Psoas muscle (tissue), 8 donors: ENCODE measurements around the gene FKBP1A. TPM values are rescaled to one million over a fixed set of nuclear protein-coding genes. Genes with fewer than 3 reads are reported as not detected.
A peak's percentile ranks its signal among the peaks of the same experiment; 100 is the strongest.
"Not testable (repeated sequence)": the region's sequence is repeated elsewhere in the genome, so short reads cannot be mapped to it uniquely, and the experiment has no call there.

Experiments
- ATAC-seq, 4 donors: fragments of 200-7000 bp; cut with Tn5 transposase; one replicate each; pipeline ENCODE4 v1.9.1; 2020; ENCODE audit warnings: moderate library complexity in 3 of 4, mild to moderate bottlenecking in 2 of 4
- DNase-seq, 2 donors: peaks; one replicate each; pipeline ENCODE4 v3.0.0-alpha.2; 2020
- H3K27ac ChIP-seq: fragments of 200-600 bp; one replicate; pipeline ENCODE4 v1.8.0; 2022
- H3K27me3 ChIP-seq, 3 donors: fragments of 200-600 bp in 1 of 3; one replicate each; pipeline versions ENCODE4 v1.6.1 to v1.8.0; 2013 to 2022; ENCODE audit warnings: low read length in 2 of 3, mild to moderate bottlenecking in 2 of 3, moderate library complexity in 1 of 3; ENCODE audit not compliant: insufficient read depth in 3 of 3
- H3K36me3 ChIP-seq, 2 donors: fragments of 200-600 bp in 1 of 2; one replicate each; pipeline versions ENCODE4 v1.6.1 to v1.8.0; 2013 to 2022; ENCODE audit warnings: low read depth in 1 of 2, mild to moderate bottlenecking in 1 of 2, moderate library complexity in 1 of 2; ENCODE audit not compliant: insufficient read depth in 1 of 2
- H3K4me1 ChIP-seq: fragments of 200-600 bp; one replicate; pipeline ENCODE4 v1.8.0; 2022
- H3K4me3 ChIP-seq: fragments of 200-600 bp; one replicate; pipeline ENCODE4 v1.8.0; 2022; ENCODE audit warnings: mild to moderate bottlenecking
- H3K9me3 ChIP-seq: fragments of 200-600 bp; one replicate; pipeline ENCODE4 v1.8.0; 2022
- WGBS, 3 donors: extraction: QIAGEN DNeasy Blood & Tissue Kit; methylation state at CpG; one replicate each; pipeline versions ENCODE4 v1.1.6 to v1.1.7; 2013; 5-methylcytosine and 5-hydroxymethylcytosine counted together
- intact Hi-C, 2 donors: fragments of 100-400 bp; cut with DNase I; formaldehyde crosslinking; loops; one replicate each; pipeline versions ENCODE4 v1.11.0 to v1.14.2; 2022
- polyA plus RNA-seq, 3 donors: library from polyadenylated mRNA; stranded (reverse); fragments of 200-250 nt; gene quantifications; one replicate each; pipeline ENCODE4 v1.2.3, GENCODE V29; 2013
- total RNA-seq, 4 donors: library from RNA; stranded (reverse); fragmentation: NEBNext Ultra II Directional in 2 of 4; extraction: Animal tissue kit (Norgen Biotek cat#: 25700) in 2 of 4; gene quantifications; one replicate each; pipeline versions ENCODE4 v1.2.1 to v1.2.4, GENCODE V29; 2021 to 2023
- TF ChIP-seq, protein P1 (sequence below): fragments of 200-600 bp; IDR thresholded peaks from one replicate; pipeline ENCODE4 v1.8.0; 2022; ENCODE audit warnings: antibody characterized with exemption
- donor health status: healthy with polysubstance abuse.
- donor health status: DM: no; HTN: no; CAD: no; lungs with moderate emphysema.
- donor health status: Bipolar disorder and iron deficiency.
- donor health status: healthy.
- donor health status: DM: yes; HTN: yes; CAD: no.
- donor health status: DM: no; HTN: no; CAD: no.
- donor health status: DM: no; HTN: no; CAD: no.
- donor health status: DM: yes; HTN: yes; CAD: no.

The FKBP1A gene
- total and polyA plus RNA-seq, 7 donors = 78.4 to 503 (median 116) TPM

DNA sequence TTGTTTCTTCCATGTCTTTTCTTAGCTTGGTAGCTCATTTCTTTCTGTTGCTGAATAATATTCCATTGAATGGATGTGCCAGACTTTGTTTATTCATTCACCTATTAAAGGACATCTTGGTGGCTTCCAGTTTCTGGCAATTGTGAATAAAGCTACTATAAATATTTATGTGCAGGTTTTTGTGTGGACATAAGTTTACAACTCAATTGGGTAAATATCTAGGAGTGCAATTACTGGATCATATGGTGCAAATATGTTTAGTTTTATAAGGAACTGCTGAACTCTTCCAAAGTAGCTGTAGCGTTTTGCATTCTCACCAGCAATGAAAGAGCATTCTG is 47.1 kb downstream of the FKBP1A start:
- intact Hi-C loops = no loop called here
- Histone ChIP-seq H3K9me3 (no peaks in the 10 kb centered on the region), H3K36me3 (peaks cover 0 to 5% of the 10 kb centered on the region in 2 donors), H3K4me1 (peaks cover 5% of the 10 kb centered on the region), H3K4me3 (no peak overlapping the region), H3K27ac (no peak overlapping the region), H3K27me3 (no peaks in the 10 kb centered on the region)
- no peak for ATAC-seq
- DNase-seq = no peak
- 81 to 97% (median 93%) methylated on average over 1 of the region's 1 CpG for WGBS, 3 donors
- TF ChIP-seq, protein P1, sequence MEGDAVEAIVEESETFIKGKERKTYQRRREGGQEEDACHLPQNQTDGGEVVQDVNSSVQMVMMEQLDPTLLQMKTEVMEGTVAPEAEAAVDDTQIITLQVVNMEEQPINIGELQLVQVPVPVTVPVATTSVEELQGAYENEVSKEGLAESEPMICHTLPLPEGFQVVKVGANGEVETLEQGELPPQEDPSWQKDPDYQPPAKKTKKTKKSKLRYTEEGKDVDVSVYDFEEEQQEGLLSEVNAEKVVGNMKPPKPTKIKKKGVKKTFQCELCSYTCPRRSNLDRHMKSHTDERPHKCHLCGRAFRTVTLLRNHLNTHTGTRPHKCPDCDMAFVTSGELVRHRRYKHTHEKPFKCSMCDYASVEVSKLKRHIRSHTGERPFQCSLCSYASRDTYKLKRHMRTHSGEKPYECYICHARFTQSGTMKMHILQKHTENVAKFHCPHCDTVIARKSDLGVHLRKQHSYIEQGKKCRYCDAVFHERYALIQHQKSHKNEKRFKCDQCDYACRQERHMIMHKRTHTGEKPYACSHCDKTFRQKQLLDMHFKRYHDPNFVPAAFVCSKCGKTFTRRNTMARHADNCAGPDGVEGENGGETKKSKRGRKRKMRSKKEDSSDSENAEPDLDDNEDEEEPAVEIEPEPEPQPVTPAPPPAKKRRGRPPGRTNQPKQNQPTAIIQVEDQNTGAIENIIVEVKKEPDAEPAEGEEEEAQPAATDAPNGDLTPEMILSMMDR = no peak

DNA sequence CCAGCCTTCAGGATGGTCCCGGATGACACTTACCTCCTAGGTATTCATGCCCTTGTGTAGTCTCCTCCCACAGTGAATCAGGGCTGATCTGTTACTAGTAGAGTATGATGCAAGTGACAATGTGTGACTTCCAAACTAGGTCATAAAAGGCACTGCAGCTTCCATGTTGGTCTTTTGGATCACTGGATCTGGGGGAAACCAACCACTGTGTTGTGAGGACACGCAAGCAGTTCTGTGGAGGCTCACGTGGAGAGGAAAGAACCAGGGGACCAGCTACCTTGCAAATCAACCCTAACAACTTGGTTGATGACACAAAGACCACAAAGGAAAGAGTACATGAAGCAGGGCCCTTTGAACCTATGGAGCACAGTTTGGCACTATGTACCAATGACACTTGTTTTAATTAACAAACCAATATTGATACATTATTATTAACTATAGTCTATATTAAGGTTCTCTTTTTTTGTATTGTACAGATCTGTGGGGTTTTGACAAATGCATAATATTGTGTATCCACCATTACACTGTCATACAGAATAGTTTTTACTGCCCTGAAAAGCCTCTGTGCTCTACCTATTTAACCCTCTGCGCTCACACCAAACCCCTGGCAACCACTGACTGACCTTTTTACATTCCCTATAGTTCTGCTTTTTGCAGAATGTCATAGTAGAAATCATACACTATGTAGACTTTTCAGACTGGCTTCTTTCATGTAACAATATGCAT is 47.7 kb downstream of the FKBP1A start:
- H3K27me3 ChIP-seq = no peaks in the 10 kb centered on the region
- no peak overlapping the region for H3K27ac ChIP-seq
- no peak overlapping the region for H3K4me3 ChIP-seq
- TF ChIP-seq, protein P1 = no peak
- intact Hi-C loops = no loop called here
- DNase-seq = no peak
- H3K36me3 ChIP-seq = no peaks in the 10 kb centered on the region
- peak in 1 of 4 donors; percentile 30 for ATAC-seq
- no peaks in the 10 kb centered on the region for H3K9me3 ChIP-seq
- WGBS, 3 donors = 86 to 97% (median 93%) methylated on average over 4 of the region's 4 CpGs
- H3K4me1 ChIP-seq = peaks cover 5% of the 10 kb centered on the region

DNA sequence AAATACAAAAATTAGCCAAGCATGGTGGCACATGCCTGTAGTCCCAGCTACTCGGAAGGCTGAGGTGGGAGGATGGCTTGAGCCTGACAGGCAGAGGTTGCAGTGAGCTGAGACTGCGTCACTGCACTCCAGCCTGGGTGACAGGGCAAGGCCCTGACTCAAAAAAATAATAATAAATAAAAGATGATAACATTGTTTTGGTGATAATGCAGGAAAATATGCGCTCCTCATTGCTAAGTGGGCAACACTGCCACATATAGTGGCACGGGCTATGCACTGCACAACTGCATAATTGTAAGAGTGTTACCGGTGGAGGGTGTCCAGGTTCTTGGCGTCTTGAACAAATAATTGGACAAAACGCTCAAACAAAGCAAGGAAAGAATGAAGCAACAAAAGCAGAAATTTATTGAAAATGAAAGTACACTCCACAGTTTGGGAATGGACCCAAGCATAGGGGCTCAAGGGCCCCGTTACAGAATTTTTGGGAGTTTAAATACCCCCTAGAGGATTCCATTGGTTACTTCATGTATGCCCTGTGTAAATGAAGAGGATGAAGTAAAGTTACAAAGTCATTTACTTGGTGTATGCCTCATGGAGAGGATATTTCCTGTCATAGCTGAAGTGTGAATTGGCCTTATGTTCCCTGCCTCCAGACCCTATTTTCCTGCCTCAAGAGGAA is 49.3 kb downstream of the FKBP1A start:
- H3K4me1 ChIP-seq, DNase-seq, H3K36me3 ChIP-seq, H3K27ac ChIP-seq, H3K4me3 ChIP-seq, ATAC-seq, H3K27me3 ChIP-seq, H3K9me3 ChIP-seq, intact Hi-C loops: not testable (repeated sequence)
- 85 to 88% (median 87%) methylated on average over 8 of the region's 8 CpGs for WGBS, 3 donors

DNA sequence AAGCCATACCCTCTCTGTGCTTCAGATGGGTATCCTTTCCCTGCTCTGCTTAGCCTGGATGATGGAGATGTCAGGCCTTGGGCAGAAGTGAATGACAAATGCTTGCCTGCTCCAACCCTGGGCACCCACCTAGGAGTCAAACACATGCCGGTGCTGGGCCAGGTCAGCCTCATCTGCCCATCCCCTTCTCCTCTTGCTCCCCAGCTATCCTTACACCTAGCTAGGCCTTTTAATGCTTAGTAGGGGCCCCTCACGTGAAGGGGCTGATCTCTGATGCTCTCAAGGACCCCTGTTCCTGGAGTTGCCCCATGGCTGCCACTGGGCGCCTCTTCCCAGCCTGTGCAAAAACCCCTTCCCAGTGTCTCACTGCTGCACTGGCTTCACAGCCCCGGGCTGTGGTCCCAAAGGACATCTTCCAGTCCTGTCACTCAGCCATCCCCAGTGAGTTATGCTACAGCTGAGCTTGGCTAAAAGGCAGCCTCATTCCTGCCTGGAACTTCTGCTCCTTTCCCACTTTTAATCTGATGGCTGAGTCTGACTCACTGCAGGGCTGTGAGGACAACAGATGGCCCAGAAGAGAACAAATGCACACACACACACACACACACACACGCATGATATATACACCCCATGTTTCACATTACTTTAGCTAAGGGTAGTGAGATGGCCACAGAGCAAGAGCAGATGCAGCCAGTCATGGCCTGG is 51.1 kb downstream of the FKBP1A start:
- ATAC-seq = no peak
- Histone ChIP-seq H3K27me3 (no peaks in the 10 kb centered on the region), H3K4me1 (peaks cover 19% of the 10 kb centered on the region), H3K9me3 (no peaks in the 10 kb centered on the region), H3K36me3 (no peaks in the 10 kb centered on the region), H3K4me3 (no peak overlapping the region), H3K27ac (no peak overlapping the region)
- no peak for DNase-seq
- TF ChIP-seq, protein P1 = no peak
- WGBS, 3 donors = 67 to 79% (median 68%) methylated on average over 5 of the region's 5 CpGs
- intact Hi-C loops = no loop called here

DNA sequence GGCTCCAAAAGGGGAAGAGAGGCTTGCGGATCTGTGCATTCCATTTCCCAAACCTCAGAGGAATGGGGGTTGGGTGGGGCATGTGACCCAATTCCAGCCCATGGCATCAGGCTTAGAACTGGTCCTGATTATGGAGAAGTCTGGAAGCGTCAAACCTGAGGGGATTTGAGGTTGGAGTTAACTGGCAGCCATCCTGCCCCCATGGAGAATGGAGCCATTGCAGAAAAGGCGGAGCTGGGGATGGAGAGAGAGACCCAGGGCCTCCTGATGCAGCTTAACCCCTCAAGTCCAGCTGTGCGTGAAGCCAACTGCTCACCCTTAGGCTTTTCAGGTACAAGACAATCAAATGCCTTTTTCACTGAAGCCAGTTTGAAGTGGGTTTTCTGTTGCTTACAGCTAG is 54.1 kb downstream of the FKBP1A start:
- 71 to 84% (median 77%) methylated on average over 4 of the region's 4 CpGs for WGBS, 3 donors
- DNase-seq (no peak), ATAC-seq (no peak)
- Histone ChIP-seq H3K27ac (no peak overlapping the region), H3K9me3 (no peaks in the 10 kb centered on the region), H3K4me3 (no peak overlapping the region), H3K4me1 (peaks cover 21% of the 10 kb centered on the region), H3K36me3 (no peaks in the 10 kb centered on the region), H3K27me3 (no peaks in the 10 kb centered on the region)
- intact Hi-C loops = loop anchor here (5.0 kb wide), 1 partner anchor 34 kb away; no protein-coding TSS in a partner anchor
- TF ChIP-seq, protein P1 = no peak
